ENCODE data around the gene CDH5. TPM values are rescaled to one million over a fixed set of nuclear protein-coding genes. Genes with fewer than 3 reads are reported as not detected.

Gene CDH5
- total RNA-seq, 1 donor from 2014 or later, result not detected

DNA sequence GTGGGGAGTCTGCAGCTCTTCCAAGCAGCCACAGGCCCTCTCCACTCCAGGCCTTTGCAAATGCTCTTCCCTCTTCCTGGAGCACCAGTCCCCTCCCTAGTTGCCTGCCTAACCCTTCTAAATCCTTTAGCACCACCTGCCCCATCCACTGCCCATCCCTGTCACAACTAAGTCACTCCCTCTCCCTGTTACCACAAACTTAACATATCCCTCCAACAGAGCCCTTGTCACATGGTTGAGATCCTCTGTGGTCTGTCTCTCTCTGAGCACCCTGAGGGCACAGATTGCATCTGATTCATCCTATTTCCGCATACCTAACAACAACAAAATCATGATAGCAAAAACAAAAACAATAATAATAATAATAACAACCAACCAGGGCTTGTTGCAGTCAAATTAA, 49.6 kb downstream of the CDH5 start:
- no peaks in the 10 kb centered on the region for H3K27me3 ChIP-seq (ENCODE audit: control insufficient read depth, insufficient read depth, low read length)
- FAIRE-seq (no peak), DNase-seq (ENCODE audit: low read depth) (no peak)
- no peak overlapping the region for H3K4me3 ChIP-seq (ENCODE audit: low read depth, low read length)
- TF ChIP-seq CTCF (IDR thresholded peaks at IDR 0.05; ENCODE audit: insufficient read depth, low read length, severe bottlenecking), result no peak
- no peaks in the 10 kb centered on the region for H3K36me3 ChIP-seq (ENCODE audit: control insufficient read depth, insufficient read depth, low read length)

- no peak for TF ChIP-seq CTCF (IDR thresholded peaks at IDR 0.05; ENCODE audit: insufficient read depth, low read length, severe bottlenecking)
- DNase-seq (ENCODE audit: low read depth) (peak; percentile 77), FAIRE-seq (peak; percentile 52)
- Histone ChIP-seq H3K27me3 (ENCODE audit: control insufficient read depth, insufficient read depth, low read length) (no peaks in the 10 kb centered on the region), H3K36me3 (ENCODE audit: control insufficient read depth, insufficient read depth, low read length) (no peaks in the 10 kb centered on the region), H3K4me3 (ENCODE audit: low read depth, low read length) (no peak overlapping the region)
These were observed 50.6 kb downstream of the CDH5 start for GRCh38 chr16:66416939-66417700.

- no peaks in the 10 kb centered on the region for H3K36me3 ChIP-seq (ENCODE audit: control insufficient read depth, insufficient read depth, low read length)
- no peak for TF ChIP-seq CTCF (IDR thresholded peaks at IDR 0.05; ENCODE audit: insufficient read depth, low read length, severe bottlenecking)
- H3K4me3 ChIP-seq (ENCODE audit: low read depth, low read length), result no peak overlapping the region
- no peak for FAIRE-seq
- DNase-seq (ENCODE audit: low read depth), result no peak
- no peaks in the 10 kb centered on the region for H3K27me3 ChIP-seq (ENCODE audit: control insufficient read depth, insufficient read depth, low read length)
These were observed 51.9 kb downstream of the CDH5 start for GRCh38 chr16:66418165-66418962.

GRCh38 chr16:66419527-66419926, 53.0 kb downstream of the CDH5 start:
- no peak overlapping the region for H3K4me3 ChIP-seq (ENCODE audit: low read depth, low read length)
- TF ChIP-seq CTCF (IDR thresholded peaks at IDR 0.05; ENCODE audit: insufficient read depth, low read length, severe bottlenecking), result no peak
- H3K36me3 ChIP-seq (ENCODE audit: control insufficient read depth, insufficient read depth, low read length), result no peaks in the 10 kb centered on the region
- H3K27me3 ChIP-seq (ENCODE audit: control insufficient read depth, insufficient read depth, low read length), result no peaks in the 10 kb centered on the region
- FAIRE-seq (no peak), DNase-seq (ENCODE audit: low read depth) (no peak)

- FAIRE-seq (no peak), DNase-seq (ENCODE audit: low read depth) (peak; percentile 45)
- TF ChIP-seq CTCF (IDR thresholded peaks at IDR 0.05; ENCODE audit: insufficient read depth, low read length, severe bottlenecking), result no peak
- H3K36me3 ChIP-seq (ENCODE audit: control insufficient read depth, insufficient read depth, low read length), result no peaks in the 10 kb centered on the region
- H3K27me3 ChIP-seq (ENCODE audit: control insufficient read depth, insufficient read depth, low read length), result no peaks in the 10 kb centered on the region
- H3K4me3 ChIP-seq (ENCODE audit: low read depth, low read length), result no peak overlapping the region
These were observed 53.9 kb downstream of the CDH5 start for GRCh38 chr16:66420396-66420795.

Measured in bronchial epithelial cell (primary cell).